GM12878 (cell line): ENCODE measurements around the gene GRIK4. TPM values are rescaled to one million over a fixed set of nuclear protein-coding genes. Genes with fewer than 3 reads are reported as not detected.

Experiments
- NRF1 ChIP-seq: conservative IDR thresholded peaks from 2 replicates; pipeline ENCODE4 v1.6.1; 2011; ENCODE audit warnings: mild to moderate bottlenecking, low read depth, low read length, improper control_type of control experiment
- POLR2AphosphoS2 ChIP-seq: IDR thresholded peaks from 2 replicates; pipeline ENCODE4 v1.6.1; 2011; ENCODE audit warnings: low read depth, mild to moderate bottlenecking, low read length, improper control_type of control experiment, moderate library complexity
- SRF ChIP-seq, 2 experiments: IDR thresholded peaks; 2 replicates each; pipeline ENCODE4 v1.6.1; 2011; ENCODE audit warnings: low read depth in 2 of 2, low read length in 2 of 2, mild to moderate bottlenecking in 1 of 2, moderate library complexity in 1 of 2
- SUZ12 ChIP-seq: fragments of 200-600 bp; sonication (generic); IDR thresholded peaks from one replicate; pipeline ENCODE4 v1.6.1; 2018; ENCODE audit warnings: antibody characterized with exemption, mild to moderate bottlenecking; ENCODE audit not compliant: unreplicated experiment
- polyA plus RNA-seq, 11 experiments: library from polyadenylated mRNA; depleted of rRNA in 4 of 11; unstranded in 6 of 11; stranded (reverse) in 5 of 11; fragments of >200 nt; fragmentation: Nextera tagmentation in 4 of 11; fragmentation: Illumina TruSeq in 1 of 11; extraction: Ambion mirVana in 4 of 11; extraction: Trizol in 1 of 11; gene quantifications; 1 replicate in 1 of 11; 2 replicates in 10 of 11; pipeline versions ENCODE4 v1.2.1 to v1.2.3, GENCODE V29; 2011 to 2016; ENCODE audit warnings: inconsistent platforms in 2 of 11, missing spikeins in 2 of 11, low read depth in 1 of 11
- total RNA-seq, 4 experiments: library from RNA; depleted of rRNA in 3 of 4; stranded (reverse); fragments of >200 nt in 3 of 4; fragmentation: Illumina TruSeq in 1 of 4; extraction: Trizol in 1 of 4; gene quantifications; 2 replicates each; pipeline versions ENCODE4 v1.2.1 to v1.2.3, GENCODE V29; 2013 to 2021
- TF ChIP-seq, protein P1 (sequence below): fragments of 450-650 bp; IDR thresholded peaks from 2 replicates; pipeline ENCODE4 v1.6.1; 2018; ENCODE audit warnings: borderline replicate concordance, mild to moderate bottlenecking; ENCODE audit not compliant: partially characterized antibody
- TF ChIP-seq, protein P2 (sequence below): fragments of 450-650 bp; formaldehyde crosslinking; IDR thresholded peaks from 2 replicates; pipeline ENCODE4 v1.4.0; 2022; ENCODE audit warnings: mild to moderate bottlenecking, moderate library complexity
- TF ChIP-seq, protein P3 (sequence below): fragments of 450-650 bp; IDR thresholded peaks from 2 replicates; pipeline ENCODE4 v1.6.1; 2016; ENCODE audit warnings: mild to moderate bottlenecking
- TF ChIP-seq, protein P4 (sequence below): fragments of 450-650 bp; IDR thresholded peaks from 2 replicates; pipeline ENCODE4 v1.6.1; 2017; ENCODE audit warnings: borderline replicate concordance
- TF ChIP-seq, protein P5 (sequence below): fragments of 450-650 bp; conservative IDR thresholded peaks from 2 replicates; pipeline ENCODE4 v1.6.1; 2017; ENCODE audit warnings: mild to moderate bottlenecking, moderate library complexity
- TF ChIP-seq, protein P6 (sequence below): fragments of 450-650 bp; IDR thresholded peaks from 2 replicates; pipeline ENCODE4 v1.6.1; 2016; ENCODE audit warnings: mild to moderate bottlenecking, moderate library complexity, borderline replicate concordance
- TF ChIP-seq, protein P7 (sequence below): fragments of 450-650 bp; IDR thresholded peaks from 2 replicates; pipeline ENCODE4 v1.6.1; 2014; ENCODE audit warnings: mild to moderate bottlenecking

The GRIK4 gene
- total and polyA plus RNA-seq, 10 of the 15 experiments (the other 5 are each of a cell fraction or from before 2014, with no cell fraction given) = 0.33 to 3.6 (median 0.72) TPM

DNA sequence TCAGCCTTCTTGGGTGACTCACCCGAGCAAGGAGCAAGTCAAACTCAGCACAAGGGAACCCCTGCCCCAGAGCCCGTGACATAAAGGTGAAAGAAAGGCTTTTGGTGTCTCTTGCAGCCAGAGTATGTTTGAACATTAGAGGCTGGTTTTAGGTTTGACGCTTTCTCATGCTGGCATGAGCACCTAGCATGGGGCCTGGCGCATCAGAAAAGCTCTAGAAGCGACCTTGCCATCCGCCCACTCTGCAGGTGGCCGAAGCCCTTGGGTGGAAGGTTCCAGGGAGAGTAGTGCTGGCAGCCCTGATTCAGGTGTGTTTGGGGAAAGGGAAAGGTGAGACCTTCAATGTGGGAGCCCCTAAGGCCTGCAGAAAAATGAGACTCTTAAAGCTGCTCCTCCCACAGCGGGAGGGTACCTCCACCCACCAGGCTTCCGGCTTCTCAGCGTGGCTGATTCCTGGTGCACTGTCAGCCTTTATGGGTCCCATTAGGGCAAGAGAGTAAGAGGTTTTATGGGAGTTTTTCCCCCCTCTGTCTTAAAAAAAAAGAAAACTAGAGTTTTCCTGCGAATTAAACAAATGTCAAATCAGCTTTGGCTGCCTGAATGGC, 88.4 kb downstream of the GRIK4 start (continued):
- TF ChIP-seq, protein P1, sequence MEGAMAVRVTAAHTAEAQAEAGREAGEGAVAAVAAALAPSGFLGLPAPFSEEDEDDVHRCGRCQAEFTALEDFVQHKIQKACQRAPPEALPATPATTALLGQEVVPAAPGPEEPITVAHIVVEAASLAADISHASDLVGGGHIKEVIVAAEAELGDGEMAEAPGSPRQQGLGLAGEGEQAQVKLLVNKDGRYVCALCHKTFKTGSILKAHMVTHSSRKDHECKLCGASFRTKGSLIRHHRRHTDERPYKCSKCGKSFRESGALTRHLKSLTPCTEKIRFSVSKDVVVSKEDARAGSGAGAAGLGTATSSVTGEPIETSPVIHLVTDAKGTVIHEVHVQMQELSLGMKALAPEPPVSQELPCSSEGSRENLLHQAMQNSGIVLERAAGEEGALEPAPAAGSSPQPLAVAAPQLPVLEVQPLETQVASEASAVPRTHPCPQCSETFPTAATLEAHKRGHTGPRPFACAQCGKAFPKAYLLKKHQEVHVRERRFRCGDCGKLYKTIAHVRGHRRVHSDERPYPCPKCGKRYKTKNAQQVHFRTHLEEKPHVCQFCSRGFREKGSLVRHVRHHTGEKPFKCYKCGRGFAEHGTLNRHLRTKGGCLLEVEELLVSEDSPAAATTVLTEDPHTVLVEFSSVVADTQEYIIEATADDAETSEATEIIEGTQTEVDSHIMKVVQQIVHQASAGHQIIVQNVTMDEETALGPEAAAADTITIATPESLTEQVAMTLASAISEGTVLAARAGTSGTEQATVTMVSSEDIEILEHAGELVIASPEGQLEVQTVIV = no peak
- TF ChIP-seq NRF1 = no peak
- TF ChIP-seq, protein P2, sequence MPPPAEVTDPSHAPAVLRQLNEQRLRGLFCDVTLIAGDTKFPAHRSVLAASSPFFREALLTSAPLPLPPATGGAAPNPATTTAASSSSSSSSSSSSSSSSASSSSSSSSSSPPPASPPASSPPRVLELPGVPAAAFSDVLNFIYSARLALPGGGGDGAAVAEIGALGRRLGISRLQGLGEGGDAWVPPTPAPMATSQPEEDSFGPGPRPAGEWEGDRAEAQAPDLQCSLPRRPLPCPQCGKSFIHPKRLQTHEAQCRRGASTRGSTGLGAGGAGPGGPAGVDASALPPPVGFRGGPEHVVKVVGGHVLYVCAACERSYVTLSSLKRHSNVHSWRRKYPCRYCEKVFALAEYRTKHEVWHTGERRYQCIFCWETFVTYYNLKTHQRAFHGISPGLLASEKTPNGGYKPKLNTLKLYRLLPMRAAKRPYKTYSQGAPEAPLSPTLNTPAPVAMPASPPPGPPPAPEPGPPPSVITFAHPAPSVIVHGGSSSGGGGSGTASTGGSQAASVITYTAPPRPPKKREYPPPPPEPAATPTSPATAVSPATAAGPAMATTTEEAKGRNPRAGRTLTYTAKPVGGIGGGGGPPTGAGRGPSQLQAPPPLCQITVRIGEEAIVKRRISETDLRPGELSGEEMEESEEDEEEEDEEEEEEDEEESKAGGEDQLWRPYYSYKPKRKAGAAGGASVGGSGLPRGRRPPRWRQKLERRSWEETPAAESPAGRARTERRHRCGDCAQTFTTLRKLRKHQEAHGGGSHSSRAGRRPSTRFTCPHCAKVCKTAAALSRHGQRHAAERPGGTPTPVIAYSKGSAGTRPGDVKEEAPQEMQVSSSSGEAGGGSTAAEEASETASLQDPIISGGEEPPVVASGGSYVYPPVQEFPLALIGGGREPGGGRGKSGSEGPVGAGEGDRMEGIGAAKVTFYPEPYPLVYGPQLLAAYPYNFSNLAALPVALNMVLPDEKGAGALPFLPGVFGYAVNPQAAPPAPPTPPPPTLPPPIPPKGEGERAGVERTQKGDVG (CRISPR knock-in tag) = no peak
- TF ChIP-seq, protein P3, sequence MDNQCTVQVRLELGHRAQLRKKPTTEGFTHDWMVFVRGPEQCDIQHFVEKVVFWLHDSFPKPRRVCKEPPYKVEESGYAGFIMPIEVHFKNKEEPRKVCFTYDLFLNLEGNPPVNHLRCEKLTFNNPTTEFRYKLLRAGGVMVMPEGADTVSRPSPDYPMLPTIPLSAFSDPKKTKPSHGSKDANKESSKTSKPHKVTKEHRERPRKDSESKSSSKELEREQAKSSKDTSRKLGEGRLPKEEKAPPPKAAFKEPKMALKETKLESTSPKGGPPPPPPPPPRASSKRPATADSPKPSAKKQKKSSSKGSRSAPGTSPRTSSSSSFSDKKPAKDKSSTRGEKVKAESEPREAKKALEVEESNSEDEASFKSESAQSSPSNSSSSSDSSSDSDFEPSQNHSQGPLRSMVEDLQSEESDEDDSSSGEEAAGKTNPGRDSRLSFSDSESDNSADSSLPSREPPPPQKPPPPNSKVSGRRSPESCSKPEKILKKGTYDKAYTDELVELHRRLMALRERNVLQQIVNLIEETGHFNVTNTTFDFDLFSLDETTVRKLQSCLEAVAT = no peak
- TF ChIP-seq, protein P4, sequence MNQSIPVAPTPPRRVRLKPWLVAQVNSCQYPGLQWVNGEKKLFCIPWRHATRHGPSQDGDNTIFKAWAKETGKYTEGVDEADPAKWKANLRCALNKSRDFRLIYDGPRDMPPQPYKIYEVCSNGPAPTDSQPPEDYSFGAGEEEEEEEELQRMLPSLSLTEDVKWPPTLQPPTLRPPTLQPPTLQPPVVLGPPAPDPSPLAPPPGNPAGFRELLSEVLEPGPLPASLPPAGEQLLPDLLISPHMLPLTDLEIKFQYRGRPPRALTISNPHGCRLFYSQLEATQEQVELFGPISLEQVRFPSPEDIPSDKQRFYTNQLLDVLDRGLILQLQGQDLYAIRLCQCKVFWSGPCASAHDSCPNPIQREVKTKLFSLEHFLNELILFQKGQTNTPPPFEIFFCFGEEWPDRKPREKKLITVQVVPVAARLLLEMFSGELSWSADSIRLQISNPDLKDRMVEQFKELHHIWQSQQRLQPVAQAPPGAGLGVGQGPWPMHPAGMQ = no peak
- TF ChIP-seq SRF (IDR thresholded peaks at IDR 0.05; ENCODE audit: low read depth in 2 of 2, low read length in 2 of 2) = no peak
- no peak for TF ChIP-seq POLR2AphosphoS2
- no peak for TF ChIP-seq SUZ12
- TF ChIP-seq, protein P5, sequence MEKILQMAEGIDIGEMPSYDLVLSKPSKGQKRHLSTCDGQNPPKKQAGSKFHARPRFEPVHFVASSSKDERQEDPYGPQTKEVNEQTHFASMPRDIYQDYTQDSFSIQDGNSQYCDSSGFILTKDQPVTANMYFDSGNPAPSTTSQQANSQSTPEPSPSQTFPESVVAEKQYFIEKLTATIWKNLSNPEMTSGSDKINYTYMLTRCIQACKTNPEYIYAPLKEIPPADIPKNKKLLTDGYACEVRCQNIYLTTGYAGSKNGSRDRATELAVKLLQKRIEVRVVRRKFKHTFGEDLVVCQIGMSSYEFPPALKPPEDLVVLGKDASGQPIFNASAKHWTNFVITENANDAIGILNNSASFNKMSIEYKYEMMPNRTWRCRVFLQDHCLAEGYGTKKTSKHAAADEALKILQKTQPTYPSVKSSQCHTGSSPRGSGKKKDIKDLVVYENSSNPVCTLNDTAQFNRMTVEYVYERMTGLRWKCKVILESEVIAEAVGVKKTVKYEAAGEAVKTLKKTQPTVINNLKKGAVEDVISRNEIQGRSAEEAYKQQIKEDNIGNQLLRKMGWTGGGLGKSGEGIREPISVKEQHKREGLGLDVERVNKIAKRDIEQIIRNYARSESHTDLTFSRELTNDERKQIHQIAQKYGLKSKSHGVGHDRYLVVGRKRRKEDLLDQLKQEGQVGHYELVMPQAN = no peak
- TF ChIP-seq, protein P6, sequence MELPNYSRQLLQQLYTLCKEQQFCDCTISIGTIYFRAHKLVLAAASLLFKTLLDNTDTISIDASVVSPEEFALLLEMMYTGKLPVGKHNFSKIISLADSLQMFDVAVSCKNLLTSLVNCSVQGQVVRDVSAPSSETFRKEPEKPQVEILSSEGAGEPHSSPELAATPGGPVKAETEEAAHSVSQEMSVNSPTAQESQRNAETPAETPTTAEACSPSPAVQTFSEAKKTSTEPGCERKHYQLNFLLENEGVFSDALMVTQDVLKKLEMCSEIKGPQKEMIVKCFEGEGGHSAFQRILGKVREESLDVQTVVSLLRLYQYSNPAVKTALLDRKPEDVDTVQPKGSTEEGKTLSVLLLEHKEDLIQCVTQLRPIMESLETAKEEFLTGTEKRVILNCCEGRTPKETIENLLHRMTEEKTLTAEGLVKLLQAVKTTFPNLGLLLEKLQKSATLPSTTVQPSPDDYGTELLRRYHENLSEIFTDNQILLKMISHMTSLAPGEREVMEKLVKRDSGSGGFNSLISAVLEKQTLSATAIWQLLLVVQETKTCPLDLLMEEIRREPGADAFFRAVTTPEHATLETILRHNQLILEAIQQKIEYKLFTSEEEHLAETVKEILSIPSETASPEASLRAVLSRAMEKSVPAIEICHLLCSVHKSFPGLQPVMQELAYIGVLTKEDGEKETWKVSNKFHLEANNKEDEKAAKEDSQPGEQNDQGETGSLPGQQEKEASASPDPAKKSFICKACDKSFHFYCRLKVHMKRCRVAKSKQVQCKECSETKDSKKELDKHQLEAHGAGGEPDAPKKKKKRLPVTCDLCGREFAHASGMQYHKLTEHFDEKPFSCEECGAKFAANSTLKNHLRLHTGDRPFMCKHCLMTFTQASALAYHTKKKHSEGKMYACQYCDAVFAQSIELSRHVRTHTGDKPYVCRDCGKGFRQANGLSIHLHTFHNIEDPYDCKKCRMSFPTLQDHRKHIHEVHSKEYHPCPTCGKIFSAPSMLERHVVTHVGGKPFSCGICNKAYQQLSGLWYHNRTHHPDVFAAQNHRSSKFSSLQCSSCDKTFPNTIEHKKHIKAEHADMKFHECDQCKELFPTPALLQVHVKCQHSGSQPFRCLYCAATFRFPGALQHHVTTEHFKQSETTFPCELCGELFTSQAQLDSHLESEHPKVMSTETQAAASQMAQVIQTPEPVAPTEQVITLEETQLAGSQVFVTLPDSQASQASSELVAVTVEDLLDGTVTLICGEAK = no peak
- TF ChIP-seq, protein P7, sequence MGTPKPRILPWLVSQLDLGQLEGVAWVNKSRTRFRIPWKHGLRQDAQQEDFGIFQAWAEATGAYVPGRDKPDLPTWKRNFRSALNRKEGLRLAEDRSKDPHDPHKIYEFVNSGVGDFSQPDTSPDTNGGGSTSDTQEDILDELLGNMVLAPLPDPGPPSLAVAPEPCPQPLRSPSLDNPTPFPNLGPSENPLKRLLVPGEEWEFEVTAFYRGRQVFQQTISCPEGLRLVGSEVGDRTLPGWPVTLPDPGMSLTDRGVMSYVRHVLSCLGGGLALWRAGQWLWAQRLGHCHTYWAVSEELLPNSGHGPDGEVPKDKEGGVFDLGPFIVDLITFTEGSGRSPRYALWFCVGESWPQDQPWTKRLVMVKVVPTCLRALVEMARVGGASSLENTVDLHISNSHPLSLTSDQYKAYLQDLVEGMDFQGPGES = no peak
